ENCODE results near the gene MBD3L3.
"Not testable (repeated sequence)": the region's sequence is repeated elsewhere in the genome, so short reads cannot be mapped to it uniquely, and the experiment has no call there.

The MBD3L3 gene

DNA sequence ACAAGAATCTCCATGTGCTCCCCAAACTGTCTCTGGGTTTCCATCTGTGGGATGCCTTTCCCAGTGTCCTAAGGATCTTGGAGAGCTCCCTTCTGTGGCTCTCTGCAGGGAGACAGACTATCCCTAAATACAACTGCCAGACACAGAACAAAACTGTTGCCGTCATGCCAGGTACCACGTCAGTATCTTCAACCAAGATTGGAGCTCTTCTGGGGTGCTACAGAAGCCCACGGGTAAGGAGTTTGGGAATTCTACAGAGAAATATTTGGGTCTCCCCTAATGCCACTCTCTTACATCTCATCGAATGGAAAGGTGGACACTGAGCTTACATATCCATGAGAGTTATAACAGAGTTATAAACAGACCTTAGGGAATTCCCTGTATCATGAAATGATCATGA, 4.9 kb upstream of the MBD3L3 start:
- DNase-seq (ENCODE audit: low read depth) = no peak

- not testable (repeated sequence) for DNase-seq (ENCODE audit: low read depth)
Observed at GRCh38 chr19:7059977-7060376, 1.5 kb upstream of the MBD3L3 start.

- DNase-seq (ENCODE audit: low read depth) = not testable (repeated sequence)
Observed at GRCh38 chr19:7056371-7056770, 2.1 kb downstream of the MBD3L3 start.

DNA sequence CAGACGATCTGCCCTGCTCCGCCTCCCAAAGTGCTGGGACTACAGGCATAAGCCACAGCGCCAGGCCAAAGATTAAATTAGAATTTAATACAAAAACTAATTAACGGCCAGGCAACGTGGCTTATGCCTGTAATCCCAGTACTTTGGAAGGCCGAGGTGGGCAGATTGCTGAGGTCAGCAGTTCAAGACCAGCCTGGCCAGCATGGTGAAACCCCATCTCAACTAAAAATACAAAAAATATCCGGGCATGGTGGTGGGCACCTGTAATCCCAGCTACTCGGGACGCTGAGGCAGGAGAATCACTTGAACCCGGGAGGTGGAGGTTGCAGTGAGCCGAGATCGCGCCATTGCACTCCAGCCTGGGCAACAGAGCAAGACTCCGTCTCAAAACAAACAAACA, 2.8 kb downstream of the MBD3L3 start:
- DNase-seq (ENCODE audit: low read depth) = not testable (repeated sequence)

GRCh38 chr19:7054635-7055368, 3.7 kb downstream of the MBD3L3 start:
- DNase-seq (ENCODE audit: low read depth) = not testable (repeated sequence)

DNA sequence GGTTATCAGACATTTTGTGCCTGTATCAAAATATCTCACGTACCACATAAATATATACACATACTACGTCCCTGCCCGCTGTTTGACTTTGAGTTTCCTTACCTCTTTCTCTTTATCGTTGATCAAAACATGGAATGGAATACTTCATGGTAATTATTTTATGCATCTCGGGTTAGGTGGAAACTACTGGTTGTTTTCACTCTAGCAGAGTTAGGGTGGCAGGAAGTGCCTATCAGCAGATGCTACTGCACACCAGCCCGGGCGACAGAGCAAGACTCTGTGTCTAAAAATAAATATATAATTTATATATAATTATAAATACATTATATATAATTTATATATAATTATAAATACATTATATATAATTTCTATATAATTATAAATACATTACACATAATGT, 5.6 kb downstream of the MBD3L3 start:
- not testable (repeated sequence) for DNase-seq (ENCODE audit: low read depth)

- not testable (repeated sequence) for DNase-seq (ENCODE audit: low read depth)
Observed at GRCh38 chr19:7051421-7051820, 7.1 kb downstream of the MBD3L3 start.

GRCh38 chr19:7049021-7049420, 9.5 kb downstream of the MBD3L3 start, which contains the start of gene MBD3L2:
Gene MBD3L2 (plus strand): TSS chr19:7049321. CDS start chr19:7049374, 53 bp downstream.
- DNase-seq (ENCODE audit: low read depth) = not testable (repeated sequence)

DNA sequence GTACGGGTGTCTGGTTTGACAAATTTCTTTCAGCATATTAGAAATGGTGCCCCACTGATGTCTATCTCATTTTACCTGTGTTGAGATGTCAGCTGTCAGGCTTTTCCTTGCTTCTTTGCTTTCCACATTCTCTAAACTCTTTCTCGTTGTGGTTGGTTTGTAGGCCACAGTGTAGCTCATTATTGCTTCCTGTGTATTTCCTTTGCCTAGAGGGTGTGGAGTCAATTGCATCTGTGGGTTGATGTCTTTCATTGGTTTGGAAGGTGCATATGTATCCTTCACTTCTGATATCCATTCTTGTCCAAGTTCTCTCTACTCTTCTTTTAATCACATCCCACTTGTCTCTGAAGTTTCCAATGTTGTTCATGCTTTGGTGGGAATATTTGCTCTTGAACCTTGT, 16.9 kb downstream of the MBD3L3 start:
- not testable (repeated sequence) for DNase-seq (ENCODE audit: low read depth)

- DNase-seq (ENCODE audit: low read depth) = not testable (repeated sequence)
Observed at GRCh38 chr19:7040079-7040478, 18.4 kb downstream of the MBD3L3 start, which contains the start of gene MBD3L4. Gene MBD3L4 (minus strand): TSS chr19:7040179. CDS start chr19:7040144, 35 bp downstream.

DNA sequence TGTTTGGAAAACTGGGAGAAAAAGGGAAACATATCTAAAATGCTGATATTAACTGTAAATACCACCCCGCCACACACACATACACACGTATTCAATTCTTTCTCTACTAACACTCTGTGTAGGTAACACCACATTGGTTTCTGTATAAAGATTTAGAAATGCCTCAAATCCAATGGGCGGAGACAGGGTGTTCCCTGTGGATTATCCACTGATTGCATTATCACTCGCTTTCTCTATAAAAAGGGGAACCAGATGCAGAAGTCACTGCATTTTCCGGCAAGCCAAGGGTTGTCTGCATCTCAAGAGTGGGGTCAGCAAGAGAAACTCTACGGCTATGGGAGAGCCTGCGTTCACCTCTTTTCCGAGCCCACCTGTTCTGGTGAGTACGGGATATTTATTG, 28.2 kb downstream of the MBD3L3 start, which contains the start of gene MBD3L5:
TSS of gene MBD3L5 (plus strand) at position 301 of the 400 bp plus-strand sequence. CDS start at position 335, 34 bp downstream.
- DNase-seq (ENCODE audit: low read depth) = not testable (repeated sequence)

- not testable (repeated sequence) for DNase-seq (ENCODE audit: low read depth)
Observed at GRCh38 chr19:7028790-7029189, 29.7 kb downstream of the MBD3L3 start.

DNA sequence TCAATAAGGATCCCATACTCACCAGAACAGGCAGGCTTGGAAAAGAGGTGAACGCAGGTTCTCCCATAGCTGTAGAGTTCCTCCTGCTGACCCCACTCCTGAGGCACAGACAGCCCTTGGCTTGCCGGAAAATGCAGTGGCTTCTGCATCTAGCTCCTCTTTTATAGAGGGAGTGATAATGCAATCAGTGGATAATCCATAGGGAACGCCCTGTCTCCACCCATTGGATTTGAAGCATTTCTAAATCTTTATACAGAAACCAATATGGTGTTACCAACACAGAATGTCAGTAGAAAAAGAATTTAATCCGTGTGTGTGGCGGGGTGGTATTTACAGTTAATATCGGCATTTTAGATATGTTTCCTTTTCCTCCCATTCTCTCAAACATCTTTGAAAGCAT, 37.1 kb downstream of the MBD3L3 start, which contains the start of gene MBD3L2B:
TSS of gene MBD3L2B (minus strand) at position 101 of the 400 bp plus-strand sequence. CDS start at position 67, 34 bp downstream.
- not testable (repeated sequence) for DNase-seq (ENCODE audit: low read depth)

- no peak for DNase-seq (ENCODE audit: low read depth)
Observed at GRCh38 chr19:7018828-7019227, 39.6 kb downstream of the MBD3L3 start.

DNA sequence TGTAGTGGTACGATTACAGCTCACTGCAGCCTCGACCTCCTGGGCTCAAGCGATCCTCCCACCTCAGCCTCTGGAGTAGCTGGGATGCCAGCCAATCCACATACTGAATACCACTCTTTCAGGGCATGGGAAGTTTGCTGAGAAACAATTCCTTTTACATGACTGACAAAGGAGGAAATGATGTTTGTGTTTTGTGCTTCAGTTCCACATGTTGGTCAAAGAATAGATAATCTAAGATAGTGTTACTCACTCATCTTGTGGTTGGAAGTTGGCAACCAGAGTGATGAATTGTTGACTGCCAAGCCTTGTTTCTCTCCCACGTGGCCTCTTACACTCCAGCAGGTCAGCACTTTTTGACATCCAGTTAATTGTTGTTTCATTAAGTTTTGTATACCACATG, 44.8 kb downstream of the MBD3L3 start:
- peak; percentile 80 for DNase-seq (ENCODE audit: low read depth)

DNA sequence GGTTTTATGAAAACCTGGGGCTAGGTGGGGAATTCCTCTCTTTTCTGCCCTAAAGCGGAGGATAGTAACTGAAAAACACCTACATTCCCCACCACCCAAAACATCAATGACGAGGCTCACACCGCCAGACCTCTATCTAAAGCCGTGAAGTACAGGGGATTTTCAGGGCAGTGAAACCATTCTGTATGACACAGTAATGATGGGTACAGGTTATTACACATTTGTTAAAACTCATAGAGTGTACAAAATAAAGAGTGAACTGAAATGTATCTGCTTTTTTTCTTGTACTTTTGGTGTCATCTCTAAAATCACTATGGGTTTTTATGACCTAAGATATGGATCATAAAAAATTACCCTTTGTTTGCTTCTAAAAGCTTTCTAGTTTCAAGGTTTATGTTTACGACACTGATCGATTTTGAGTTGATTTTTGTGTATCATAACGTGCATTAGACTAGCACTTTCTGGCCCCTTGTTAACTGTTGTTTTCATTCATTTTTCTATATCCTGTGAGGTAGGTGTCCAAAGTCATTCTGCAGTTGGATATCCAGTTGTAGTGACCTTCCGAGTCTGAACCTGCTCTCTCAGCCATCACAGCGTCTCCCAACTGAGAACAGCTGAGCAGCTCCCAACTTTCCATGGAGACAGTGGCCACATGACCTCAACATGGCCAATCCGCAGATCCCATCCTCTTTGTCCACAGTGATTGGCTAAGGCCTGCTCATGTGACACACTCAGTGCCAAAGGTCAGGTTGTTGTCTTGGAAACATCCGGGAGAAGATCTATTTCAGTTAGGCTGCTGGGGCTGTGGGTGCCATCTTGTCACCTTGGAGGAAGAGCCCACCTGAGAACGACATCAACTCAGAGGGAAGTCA, 47.5 kb downstream of the MBD3L3 start:
- DNase-seq (ENCODE audit: low read depth) = no peak

DNA sequence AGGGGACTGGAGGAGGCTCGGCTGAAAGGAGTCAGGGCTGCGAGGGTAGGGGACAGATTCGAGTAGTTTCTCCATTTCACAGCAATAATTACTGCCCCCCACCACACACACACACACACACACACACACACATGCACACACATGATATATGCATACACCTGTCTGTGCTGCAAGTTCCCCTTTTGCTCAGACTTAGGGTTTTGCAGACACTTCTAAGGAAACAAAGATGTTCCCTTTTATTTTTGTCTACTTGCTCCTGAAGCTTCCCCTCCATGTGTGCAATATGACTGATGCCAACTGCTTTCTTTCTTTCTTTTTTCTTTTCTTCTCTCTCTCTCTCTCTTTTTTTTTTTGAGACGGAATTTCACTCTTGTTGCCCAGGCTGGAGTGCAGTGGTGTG, 50.6 kb downstream of the MBD3L3 start:
- no peak for DNase-seq (ENCODE audit: low read depth)
